HepG2 (cell line): ENCODE results near the gene IGIP. TPM values are rescaled to one million over a fixed set of nuclear protein-coding genes. Genes with fewer than 3 reads are reported as not detected.

Experiments used
- AKAP8 ChIP-seq: sonication (generic); formaldehyde crosslinking; IDR thresholded peaks from 2 replicates; pipeline ENCODE4 v1.5.1; 2020; ENCODE audit warnings: mild to moderate bottlenecking, missing genetic modification reagents
- ETV5 ChIP-seq: IDR thresholded peaks from 2 replicates; pipeline ENCODE4 v1.6.1; 2018; ENCODE audit warnings: missing biosample characterization, missing genetic modification reagents, inconsistent platforms, borderline replicate concordance
- FOXO1 ChIP-seq: sonication (generic); formaldehyde crosslinking; IDR thresholded peaks from 2 replicates; pipeline ENCODE4 v1.4.0; 2020; ENCODE audit warnings: missing genetic modification reagents
- GABPA ChIP-seq, 2 experiments: IDR thresholded peaks; 2 replicates each; pipeline ENCODE4 v1.6.1; 2011 to 2016; ENCODE audit warnings: low read depth in 2 of 2, low read length in 1 of 2, missing biosample characterization in 1 of 2, missing genetic modification characterization in 1 of 2
- HDAC6 ChIP-seq: fragments of 200-600 bp; sonication (generic); IDR thresholded peaks from 2 replicates; pipeline ENCODE4 v1.7.0; 2017; ENCODE audit warnings: mild to moderate bottlenecking, antibody characterized with exemption, low read length, low read depth
- KDM6A ChIP-seq: IDR thresholded peaks from 2 replicates; pipeline ENCODE4 v1.6.1; 2016; ENCODE audit warnings: low read depth
- MAFK ChIP-seq, 2 experiments: IDR thresholded peaks in 1 of 2; conservative IDR thresholded peaks in 1 of 2; 2 replicates each; pipeline ENCODE4 v1.6.1; 2011; ENCODE audit warnings: improper control_type of control experiment in 2 of 2, low read length in 2 of 2
- NAIF1 ChIP-seq: sonication (generic); formaldehyde crosslinking; IDR thresholded peaks from 2 replicates; pipeline ENCODE4 v1.5.0; 2020; ENCODE audit warnings: mild to moderate bottlenecking, missing genetic modification reagents, borderline replicate concordance
- NFATC3 ChIP-seq: sonication (generic); formaldehyde crosslinking; IDR thresholded peaks from 2 replicates; pipeline ENCODE4 v1.5.1; 2020; ENCODE audit warnings: mild to moderate bottlenecking, missing genetic modification reagents
- NFE2L2 ChIP-seq: fragments of 150-350 bp; IDR thresholded peaks from 2 replicates; pipeline ENCODE4 v1.6.1; 2014; ENCODE audit warnings: low read length
- NFRKB ChIP-seq: fragments of 450-650 bp; IDR thresholded peaks from 2 replicates; pipeline ENCODE4 v1.6.1; 2017
- PHF5A ChIP-seq: IDR thresholded peaks from one replicate; pipeline ENCODE4 v1.6.1; 2018; ENCODE audit warnings: low read depth, missing genetic modification reagents; ENCODE audit not compliant: unreplicated experiment
- SRY ChIP-seq: sonication (generic); formaldehyde crosslinking; IDR thresholded peaks from 2 replicates; pipeline ENCODE4 v1.8.0; 2022; ENCODE audit warnings: mild to moderate bottlenecking, missing genetic modification reagents
- SYNCRIP ChIP-seq: fragments of 200-400 bp; formaldehyde crosslinking; IDR thresholded peaks from 2 replicates; pipeline ENCODE4 v1.6.1; 2018; ENCODE audit warnings: mild to moderate bottlenecking, low read depth, low read length; ENCODE audit not compliant: insufficient read depth
- TRIM24 ChIP-seq: sonication (generic); formaldehyde crosslinking; IDR thresholded peaks from 2 replicates; pipeline ENCODE4 v1.8.0; 2022; ENCODE audit warnings: mild to moderate bottlenecking, missing genetic modification reagents
- ZFP36L2 ChIP-seq: sonication (generic); formaldehyde crosslinking; IDR thresholded peaks from 2 replicates; pipeline ENCODE4 v1.4.0; 2020; ENCODE audit warnings: missing genetic modification reagents
- ZNF550 ChIP-seq: sonication (generic); formaldehyde crosslinking; IDR thresholded peaks from 2 replicates; pipeline ENCODE4 v1.4.0; 2020; ENCODE audit warnings: mild to moderate bottlenecking, missing genetic modification reagents, borderline replicate concordance
- ZSCAN29 ChIP-seq: sonication (generic); formaldehyde crosslinking; conservative IDR thresholded peaks from 2 replicates; pipeline ENCODE4 v1.4.0; 2020; ENCODE audit warnings: mild to moderate bottlenecking, missing genetic modification reagents
- polyA plus RNA-seq, 8 experiments: library from polyadenylated mRNA; depleted of rRNA in 3 of 8; stranded (reverse) in 7 of 8; unstranded in 1 of 8; fragments of >200 nt; fragmentation: Illumina TruSeq in 4 of 8; extraction: Trizol in 4 of 8; gene quantifications; 2 replicates each; pipeline versions ENCODE4 v1.2.1 to v1.2.3, GENCODE V29; 2011 to 2016; ENCODE audit warnings: low read depth in 4 of 8, missing spikeins in 1 of 8, mixed read lengths in 1 of 8; ENCODE audit not compliant: insufficient read depth in 1 of 8
- total RNA-seq, 5 experiments: library from RNA; depleted of rRNA; stranded (reverse); fragments of >200 nt; fragmentation: Illumina TruSeq; extraction: Trizol; gene quantifications; 2 replicates each; pipeline ENCODE4 v1.2.3, GENCODE V29; 2016; ENCODE audit warnings: low read depth in 1 of 5
- TF ChIP-seq, protein P1 (sequence below), 2 experiments: fragments of 450-650 bp in 1 of 2; sonication (generic) in 1 of 2; formaldehyde crosslinking; IDR thresholded peaks; 2 replicates each; pipeline versions ENCODE4 v1.5.0 to v1.8.0; 2020 to 2022; ENCODE audit warnings: mild to moderate bottlenecking in 1 of 2, missing genetic modification reagents in 1 of 2
- TF ChIP-seq, protein P2 (sequence below): sonication (generic); formaldehyde crosslinking; IDR thresholded peaks from 2 replicates; pipeline ENCODE4 v1.4.0; 2020; ENCODE audit warnings: missing genetic modification reagents, borderline replicate concordance
- TF ChIP-seq, protein P3 (sequence below): sonication (generic); formaldehyde crosslinking; IDR thresholded peaks from 2 replicates; pipeline ENCODE4 v1.5.0; 2020; ENCODE audit warnings: mild to moderate bottlenecking, missing genetic modification reagents
- TF ChIP-seq, protein P4 (sequence below): sonication (generic); formaldehyde crosslinking; IDR thresholded peaks from 2 replicates; pipeline ENCODE4 v1.4.0; 2020; ENCODE audit warnings: missing genetic modification reagents

Gene IGIP
- total and polyA plus RNA-seq, 2 of the 13 experiments (the other 11 are each of a cell fraction or from before 2014, with no cell fraction given), result 1.7 to 2.1 TPM

DNA sequence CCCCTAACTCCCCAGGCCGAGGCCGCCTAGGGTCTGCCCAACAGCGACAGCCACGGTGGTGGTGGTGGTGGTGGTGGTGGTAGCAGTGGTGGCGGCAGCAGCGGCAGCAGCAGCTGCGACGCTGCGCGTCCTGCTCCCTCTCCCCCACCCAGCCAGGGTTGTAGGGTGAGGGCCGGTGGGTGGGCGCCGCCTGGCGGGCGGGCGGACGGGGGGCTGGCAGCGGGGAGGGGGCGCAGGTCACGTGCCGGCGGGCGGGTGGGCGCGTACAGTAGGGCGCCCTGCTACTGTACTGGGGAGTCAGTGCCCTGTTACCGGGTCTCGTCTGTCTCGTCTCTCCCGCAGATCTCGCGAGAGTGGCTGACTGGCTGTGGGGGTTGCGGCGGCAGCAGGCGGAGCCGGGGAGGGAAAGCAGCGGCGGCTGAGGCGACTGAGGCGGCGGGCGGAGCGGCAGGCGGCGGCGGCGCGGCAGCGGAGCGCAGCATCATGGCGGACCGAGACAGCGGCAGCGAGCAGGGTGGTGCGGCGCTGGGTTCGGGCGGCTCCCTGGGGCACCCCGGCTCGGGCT lies 12.0 kb upstream of the IGIP start, which contains the start of gene PURA (continued):
- TF ChIP-seq, protein P1, sequence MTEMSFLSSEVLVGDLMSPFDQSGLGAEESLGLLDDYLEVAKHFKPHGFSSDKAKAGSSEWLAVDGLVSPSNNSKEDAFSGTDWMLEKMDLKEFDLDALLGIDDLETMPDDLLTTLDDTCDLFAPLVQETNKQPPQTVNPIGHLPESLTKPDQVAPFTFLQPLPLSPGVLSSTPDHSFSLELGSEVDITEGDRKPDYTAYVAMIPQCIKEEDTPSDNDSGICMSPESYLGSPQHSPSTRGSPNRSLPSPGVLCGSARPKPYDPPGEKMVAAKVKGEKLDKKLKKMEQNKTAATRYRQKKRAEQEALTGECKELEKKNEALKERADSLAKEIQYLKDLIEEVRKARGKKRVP (CRISPR knock-in tag; IDR thresholded peaks at IDR 0.05), result no peak
- TF ChIP-seq NFRKB, result no peak
- TF ChIP-seq ETV5 (CRISPR knock-in tag), result no peak; the same call in 1 of the 2 replicates
- no peak for TF ChIP-seq ZNF550 (CRISPR knock-in tag)
- no peak for TF ChIP-seq KDM6A (CRISPR knock-in tag)
- TF ChIP-seq GABPA (IDR thresholded peaks at IDR 0.05; ENCODE audit: low read depth, low read length), result no peak
- no peak for TF ChIP-seq GABPA (CRISPR knock-in tag; IDR thresholded peaks at IDR 0.05; ENCODE audit: low read depth)
- TF ChIP-seq ZSCAN29 (CRISPR knock-in tag), result no peak
- no peak for TF ChIP-seq NAIF1 (CRISPR knock-in tag)
- TF ChIP-seq HDAC6, result no peak
- TF ChIP-seq NFATC3 (CRISPR knock-in tag), result no peak
- TF ChIP-seq SYNCRIP, result no peak
- TF ChIP-seq, protein P2, sequence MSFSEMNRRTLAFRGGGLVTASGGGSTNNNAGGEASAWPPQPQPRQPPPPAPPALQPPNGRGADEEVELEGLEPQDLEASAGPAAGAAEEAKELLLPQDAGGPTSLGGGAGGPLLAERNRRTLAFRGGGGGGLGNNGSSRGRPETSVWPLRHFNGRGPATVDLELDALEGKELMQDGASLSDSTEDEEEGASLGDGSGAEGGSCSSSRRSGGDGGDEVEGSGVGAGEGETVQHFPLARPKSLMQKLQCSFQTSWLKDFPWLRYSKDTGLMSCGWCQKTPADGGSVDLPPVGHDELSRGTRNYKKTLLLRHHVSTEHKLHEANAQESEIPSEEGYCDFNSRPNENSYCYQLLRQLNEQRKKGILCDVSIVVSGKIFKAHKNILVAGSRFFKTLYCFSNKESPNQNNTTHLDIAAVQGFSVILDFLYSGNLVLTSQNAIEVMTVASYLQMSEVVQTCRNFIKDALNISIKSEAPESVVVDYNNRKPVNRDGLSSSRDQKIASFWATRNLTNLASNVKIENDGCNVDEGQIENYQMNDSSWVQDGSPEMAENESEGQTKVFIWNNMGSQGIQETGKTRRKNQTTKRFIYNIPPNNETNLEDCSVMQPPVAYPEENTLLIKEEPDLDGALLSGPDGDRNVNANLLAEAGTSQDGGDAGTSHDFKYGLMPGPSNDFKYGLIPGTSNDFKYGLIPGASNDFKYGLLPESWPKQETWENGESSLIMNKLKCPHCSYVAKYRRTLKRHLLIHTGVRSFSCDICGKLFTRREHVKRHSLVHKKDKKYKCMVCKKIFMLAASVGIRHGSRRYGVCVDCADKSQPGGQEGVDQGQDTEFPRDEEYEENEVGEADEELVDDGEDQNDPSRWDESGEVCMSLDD (CRISPR knock-in tag), result peak; percentile 65; the same call in 1 of the 2 replicates
- TF ChIP-seq FOXO1 (CRISPR knock-in tag), result no peak
- TF ChIP-seq, protein P3, sequence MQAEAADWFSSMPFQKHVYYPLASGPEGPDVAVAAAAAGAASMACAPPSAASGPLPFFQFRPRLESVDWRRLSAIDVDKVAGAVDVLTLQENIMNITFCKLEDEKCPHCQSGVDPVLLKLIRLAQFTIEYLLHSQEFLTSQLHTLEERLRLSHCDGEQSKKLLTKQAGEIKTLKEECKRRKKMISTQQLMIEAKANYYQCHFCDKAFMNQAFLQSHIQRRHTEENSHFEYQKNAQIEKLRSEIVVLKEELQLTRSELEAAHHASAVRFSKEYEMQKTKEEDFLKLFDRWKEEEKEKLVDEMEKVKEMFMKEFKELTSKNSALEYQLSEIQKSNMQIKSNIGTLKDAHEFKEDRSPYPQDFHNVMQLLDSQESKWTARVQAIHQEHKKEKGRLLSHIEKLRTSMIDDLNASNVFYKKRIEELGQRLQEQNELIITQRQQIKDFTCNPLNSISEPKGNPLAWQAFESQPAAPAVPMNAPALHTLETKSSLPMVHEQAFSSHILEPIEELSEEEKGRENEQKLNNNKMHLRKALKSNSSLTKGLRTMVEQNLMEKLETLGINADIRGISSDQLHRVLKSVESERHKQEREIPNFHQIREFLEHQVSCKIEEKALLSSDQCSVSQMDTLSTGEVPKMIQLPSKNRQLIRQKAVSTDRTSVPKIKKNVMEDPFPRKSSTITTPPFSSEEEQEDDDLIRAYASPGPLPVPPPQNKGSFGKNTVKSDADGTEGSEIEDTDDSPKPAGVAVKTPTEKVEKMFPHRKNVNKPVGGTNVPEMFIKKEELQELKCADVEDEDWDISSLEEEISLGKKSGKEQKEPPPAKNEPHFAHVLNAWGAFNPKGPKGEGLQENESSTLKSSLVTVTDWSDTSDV (CRISPR knock-in tag), result 0 out of 2 replicates have a peak, but pooled peaks have one; percentile 20
- peak; percentile 91; the same call in 1 of the 2 replicates for TF ChIP-seq AKAP8 (CRISPR knock-in tag)
- TF ChIP-seq, protein P4, sequence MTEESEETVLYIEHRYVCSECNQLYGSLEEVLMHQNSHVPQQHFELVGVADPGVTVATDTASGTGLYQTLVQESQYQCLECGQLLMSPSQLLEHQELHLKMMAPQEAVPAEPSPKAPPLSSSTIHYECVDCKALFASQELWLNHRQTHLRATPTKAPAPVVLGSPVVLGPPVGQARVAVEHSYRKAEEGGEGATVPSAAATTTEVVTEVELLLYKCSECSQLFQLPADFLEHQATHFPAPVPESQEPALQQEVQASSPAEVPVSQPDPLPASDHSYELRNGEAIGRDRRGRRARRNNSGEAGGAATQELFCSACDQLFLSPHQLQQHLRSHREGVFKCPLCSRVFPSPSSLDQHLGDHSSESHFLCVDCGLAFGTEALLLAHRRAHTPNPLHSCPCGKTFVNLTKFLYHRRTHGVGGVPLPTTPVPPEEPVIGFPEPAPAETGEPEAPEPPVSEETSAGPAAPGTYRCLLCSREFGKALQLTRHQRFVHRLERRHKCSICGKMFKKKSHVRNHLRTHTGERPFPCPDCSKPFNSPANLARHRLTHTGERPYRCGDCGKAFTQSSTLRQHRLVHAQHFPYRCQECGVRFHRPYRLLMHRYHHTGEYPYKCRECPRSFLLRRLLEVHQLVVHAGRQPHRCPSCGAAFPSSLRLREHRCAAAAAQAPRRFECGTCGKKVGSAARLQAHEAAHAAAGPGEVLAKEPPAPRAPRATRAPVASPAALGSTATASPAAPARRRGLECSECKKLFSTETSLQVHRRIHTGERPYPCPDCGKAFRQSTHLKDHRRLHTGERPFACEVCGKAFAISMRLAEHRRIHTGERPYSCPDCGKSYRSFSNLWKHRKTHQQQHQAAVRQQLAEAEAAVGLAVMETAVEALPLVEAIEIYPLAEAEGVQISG (CRISPR knock-in tag), result peak; percentile 96
- TF ChIP-seq NFE2L2, result no peak
- TF ChIP-seq MAFK (conservative IDR thresholded peaks at IDR 0.05 in 1 of 2, IDR thresholded peaks at IDR 0.05 in 1 of 2; ENCODE audit: low read length in 2 of 2), result no peak
- TF ChIP-seq TRIM24 (CRISPR knock-in tag), result no peak
- TF ChIP-seq ZFP36L2 (CRISPR knock-in tag), result no peak
- no peak for TF ChIP-seq PHF5A (CRISPR knock-in tag)
- no peak for TF ChIP-seq SRY (CRISPR knock-in tag)
